HG03039 (cell line): ENCODE measurements around the gene GIMD1.
A peak's percentile ranks its signal among the peaks of the same experiment; 100 is the strongest.
"Not testable (repeated sequence)": the region's sequence is repeated elsewhere in the genome, so short reads cannot be mapped to it uniquely, and the experiment has no call there.

Source experiments
- ATAC-seq: cut with Tn5 transposase; IDR thresholded peaks from one replicate; pipeline ENCODE4 v1.9.1; 2021; ENCODE audit warnings: mild to moderate bottlenecking, moderate library complexity; ENCODE audit not compliant: unreplicated experiment

GIMD1 gene

DNA sequence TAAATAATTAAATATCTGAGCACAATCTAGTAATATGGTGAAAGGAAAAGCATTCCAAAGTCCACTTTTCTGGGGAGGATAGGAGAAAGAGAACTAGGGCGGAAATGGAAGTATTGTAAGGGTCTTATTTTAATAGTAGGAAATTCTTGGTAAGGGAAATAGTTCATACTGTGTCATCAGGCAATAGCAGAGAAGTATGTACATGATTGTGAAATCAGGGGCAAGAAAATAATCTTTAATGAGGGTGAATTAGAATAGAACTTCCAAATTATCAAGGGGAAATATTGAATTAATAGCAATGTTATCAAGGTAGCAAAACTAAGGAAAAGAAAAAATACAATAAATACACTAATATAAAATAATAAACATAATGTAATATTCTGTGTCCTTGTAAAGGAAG, 14.8 kb downstream of the GIMD1 start:
- ATAC-seq = no peak

DNA sequence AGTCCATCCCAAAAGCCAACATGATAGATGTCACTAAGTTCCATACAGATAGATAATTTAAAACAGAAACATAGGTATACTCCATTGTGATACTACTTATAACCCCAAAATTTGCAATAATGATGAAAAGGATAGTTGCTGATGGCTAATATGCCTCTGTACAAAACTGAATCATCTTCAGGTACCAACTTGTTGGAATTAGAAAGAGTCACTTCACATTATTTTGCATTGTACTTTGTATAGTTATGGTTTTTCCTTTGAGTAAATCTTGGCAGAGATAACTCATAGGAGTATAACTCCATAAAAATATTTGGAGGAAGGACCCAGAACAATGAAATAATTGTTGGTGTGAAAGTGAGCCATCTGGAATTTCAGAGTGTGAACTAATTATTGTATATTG, 17.6 kb downstream of the GIMD1 start:
- no peak for ATAC-seq

DNA sequence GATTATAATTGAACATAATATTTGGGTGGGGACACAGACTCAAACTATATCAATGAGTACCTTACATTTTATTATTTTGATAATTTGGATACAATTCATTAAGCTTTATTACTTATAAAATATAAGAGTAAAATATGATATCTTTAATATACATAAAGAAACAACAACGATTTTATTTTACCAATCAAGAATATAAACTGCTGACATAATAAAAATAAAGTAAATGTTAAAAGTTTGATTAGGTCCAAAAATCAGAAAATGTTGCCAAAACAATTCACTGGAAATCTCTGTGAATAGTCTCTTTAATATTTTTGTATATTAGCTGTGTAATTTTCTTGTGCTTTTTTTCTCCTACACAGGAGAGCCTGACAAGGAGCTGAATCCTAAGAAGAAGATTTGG, 21.4 kb downstream of the GIMD1 start:
- no peak for ATAC-seq

DNA sequence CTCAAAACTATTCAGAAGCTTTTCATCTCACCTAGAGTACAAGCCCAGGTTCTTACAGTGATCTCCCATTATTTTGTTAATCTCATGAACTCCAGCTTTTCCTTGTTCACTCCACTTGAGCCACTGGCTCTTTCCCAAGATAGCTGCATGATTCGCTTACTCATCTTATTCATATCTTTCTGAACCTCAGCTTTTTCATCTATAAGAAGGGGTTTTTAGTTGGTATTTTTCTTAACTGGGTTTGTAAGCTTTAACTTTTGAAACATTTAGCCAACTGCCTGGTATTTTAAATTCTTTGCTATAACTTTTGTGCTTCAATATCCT, 24.0 kb downstream of the GIMD1 start:
- no peak for ATAC-seq

DNA sequence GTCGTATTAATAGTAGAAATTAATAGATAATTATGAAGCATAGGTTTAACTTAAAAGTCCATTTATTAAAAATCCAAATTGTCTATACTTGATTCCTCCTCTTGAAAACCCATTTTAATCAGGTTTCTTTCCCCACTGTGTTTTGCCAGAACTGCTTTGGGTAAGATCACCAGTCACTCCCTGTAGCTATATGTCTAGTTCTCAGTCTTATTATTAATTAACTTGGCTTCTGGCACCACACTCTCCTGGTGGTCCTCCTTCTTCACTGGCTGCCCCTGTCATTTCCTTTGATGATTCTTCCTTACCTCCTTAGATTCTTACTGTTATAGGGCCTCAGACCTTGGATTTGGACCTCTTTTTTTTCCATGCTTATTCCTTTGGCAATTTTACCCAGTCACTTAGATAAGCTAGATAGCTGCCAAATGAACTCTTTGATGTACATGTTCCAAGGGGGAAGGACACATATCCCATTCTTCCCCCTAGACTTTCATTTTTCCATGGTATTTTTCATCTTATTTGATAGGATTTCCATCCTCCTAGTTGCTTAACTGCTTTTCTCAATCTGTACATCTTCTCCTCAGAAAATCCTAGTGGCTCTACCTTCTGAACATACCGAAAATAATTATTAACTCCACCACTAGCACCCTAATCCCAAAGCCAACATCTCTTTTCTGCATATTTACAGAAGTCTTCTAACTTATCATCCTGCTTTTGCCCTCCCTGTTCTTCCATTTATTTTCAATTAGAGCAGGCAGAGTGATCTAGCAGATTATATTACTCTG, 24.5 kb downstream of the GIMD1 start:
- no peak for ATAC-seq

DNA sequence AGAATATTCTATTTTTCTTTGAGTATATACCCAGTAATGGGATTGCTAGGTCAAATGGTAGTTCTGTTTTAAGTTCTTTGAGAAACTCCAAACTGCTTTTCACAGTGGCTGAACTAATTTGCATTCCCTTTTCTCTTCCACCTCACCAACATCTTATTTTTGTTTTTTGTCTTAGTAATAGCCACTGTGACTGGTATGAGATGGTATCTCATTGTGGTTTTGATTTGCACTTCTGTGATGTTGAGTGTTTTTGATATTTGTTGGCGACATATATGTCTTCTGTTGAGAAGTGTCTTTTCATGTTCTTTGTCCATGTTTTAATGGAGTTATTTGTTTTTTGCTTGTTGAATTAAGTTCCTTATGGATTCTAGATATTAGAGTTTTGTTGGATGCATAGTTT, 27.8 kb downstream of the GIMD1 start:
- ATAC-seq = no peak

DNA sequence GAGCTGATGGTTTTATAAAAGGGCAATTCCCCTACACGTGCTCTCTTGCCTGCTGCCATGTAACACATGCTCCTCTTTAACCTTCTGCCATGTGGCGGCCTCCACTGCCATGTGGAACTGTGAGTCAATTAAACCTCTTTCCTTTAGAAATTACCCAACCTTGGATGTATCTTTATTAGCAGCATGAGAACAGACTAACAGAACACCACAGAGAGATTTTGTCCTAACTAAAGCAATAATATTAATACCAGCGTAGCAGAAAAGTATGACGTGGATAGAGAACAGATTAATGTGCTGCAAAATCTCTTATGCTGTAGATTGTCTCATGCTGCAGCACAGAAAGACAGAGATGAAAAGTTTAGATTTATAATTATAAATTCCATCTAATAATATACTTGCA, 29.1 kb downstream of the GIMD1 start:
- ATAC-seq = no peak

DNA sequence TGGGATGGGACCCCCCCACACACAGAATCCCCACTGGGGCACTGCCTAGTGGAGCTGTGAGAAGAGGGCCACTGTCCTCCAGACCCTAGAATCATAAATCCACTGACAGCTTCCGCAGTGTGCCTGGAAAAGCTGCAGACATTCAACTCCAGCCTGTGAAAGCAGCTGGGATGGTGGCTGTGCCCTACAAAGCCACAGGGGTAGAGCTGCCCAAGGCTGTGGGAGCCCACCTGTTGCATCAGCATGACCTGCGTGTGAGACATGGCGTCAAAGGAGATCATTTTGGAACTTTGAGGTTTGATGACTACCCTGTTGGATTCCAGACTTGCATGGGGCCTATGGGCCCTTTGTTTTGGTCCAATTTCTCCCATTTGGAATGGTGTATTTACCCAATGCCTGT, 29.9 kb downstream of the GIMD1 start:
- ATAC-seq = no peak

DNA sequence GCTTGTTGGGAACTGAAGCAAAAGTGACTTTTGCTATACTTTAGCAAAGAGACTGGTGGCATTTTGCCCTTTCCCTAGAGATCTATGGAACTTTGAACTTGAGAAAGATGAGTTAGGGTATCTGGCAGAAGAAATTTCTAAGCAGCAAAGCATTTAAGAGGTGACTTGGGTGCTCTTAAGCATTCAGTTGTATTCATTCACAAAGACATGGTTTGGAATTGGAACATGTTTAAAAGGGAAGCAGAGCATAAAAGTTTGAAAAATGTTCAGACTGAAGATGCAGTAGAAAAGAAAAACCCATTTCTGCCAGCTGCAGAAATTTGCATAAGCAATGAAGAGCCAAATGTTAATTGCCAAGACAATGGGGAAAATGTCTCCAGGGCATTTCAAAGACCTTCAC, 30.7 kb downstream of the GIMD1 start:
- no peak for ATAC-seq

DNA sequence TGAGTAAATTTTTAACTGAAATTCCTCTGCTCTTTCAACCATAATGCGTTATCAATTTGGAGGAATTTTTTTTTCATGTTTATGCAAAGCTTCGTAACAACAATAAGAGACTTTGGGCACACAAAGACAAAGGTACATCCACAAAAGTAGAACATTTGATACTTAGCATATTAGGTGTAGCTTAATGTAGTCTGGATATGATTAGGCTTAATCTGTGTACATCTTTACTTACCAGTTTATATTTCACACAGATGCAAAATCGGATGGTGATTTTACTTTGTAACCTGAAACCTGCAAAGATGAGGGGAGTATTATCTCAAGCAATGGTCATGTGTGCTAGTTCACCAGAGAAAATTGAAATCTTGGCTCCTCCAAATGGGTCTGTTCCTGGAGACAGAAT, 32.0 kb downstream of the GIMD1 start:
- no peak for ATAC-seq

DNA sequence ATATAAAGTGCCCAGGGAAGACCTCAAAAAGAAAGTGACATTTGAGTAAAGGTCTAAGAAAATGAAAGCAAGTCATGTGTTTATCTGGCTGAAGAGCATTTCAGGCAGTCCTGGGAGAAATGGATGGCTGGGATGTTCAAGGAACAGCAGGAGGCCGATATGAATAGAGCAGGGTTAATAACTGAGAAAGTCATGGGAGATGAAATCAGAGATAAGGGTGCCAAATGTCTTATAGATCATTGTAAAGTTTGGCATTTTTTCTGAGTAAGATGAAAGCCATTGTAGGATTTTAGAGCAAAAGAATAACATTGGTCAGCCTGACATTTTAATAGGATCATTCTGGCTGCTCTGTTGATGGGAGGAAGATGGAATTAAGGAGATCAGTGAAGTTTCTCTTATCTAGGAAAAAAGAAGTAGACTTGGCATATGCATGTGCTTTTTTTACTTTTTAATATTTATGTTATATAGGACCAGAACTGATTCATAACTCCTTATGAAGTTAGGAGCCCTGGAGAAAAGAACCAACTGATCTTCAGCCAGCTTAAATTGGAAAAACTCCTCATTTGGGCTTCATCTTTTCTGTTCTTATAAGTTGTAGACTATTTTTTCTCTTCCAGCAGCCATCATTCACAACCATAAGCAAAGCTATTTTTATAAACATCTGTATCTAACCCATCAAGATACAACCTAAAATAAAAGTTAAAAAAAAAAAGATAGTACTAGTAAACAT, 33.7 kb downstream of the GIMD1 start:
- no peak for ATAC-seq

DNA sequence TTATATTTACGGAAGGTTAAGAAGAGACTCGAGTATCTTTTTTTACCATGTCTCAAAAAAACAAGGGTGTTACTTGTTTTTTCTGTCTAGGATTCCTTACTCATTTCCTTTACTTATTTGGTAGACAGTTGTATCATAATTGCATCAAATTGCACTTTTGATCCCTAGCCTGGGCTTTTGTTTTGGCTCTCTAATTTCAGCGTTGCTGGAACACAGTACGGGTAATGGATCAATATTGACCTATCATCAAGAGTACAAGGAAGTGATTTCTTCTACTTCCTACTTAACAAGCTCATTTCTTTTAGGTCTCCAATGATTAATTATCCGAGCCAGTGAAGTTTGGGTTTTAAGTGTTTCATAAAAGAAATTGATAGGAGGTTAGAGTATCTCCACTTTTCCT, 35.4 kb downstream of the GIMD1 start:
- no peak for ATAC-seq

DNA sequence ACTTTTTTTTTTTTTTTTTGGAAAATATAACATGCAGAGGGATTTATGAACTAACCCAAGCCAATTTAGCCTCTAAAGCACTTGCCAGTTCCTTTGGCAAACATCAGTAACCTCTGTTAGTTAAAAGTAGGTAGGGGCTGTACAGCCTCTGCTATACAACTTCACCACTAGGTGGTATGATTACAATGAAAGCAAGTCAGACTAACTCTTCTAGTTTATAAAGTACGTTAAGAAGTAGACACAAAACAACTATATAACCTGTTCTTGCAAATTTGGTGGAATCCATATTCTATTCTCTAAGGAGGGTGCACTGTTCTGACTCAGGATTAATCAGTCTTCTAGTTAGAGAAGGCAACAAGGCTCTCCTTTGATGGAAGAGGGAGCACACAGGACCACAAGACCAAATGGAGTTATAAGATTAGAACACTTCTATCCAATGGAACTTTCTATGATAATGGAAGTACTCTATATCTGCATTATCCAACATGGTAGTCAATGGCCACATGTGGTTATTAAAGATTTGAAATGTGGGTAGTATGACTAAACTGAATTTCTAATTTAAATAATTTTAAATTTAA, 39.4 kb downstream of the GIMD1 start:
- ATAC-seq = peak; percentile 77

DNA sequence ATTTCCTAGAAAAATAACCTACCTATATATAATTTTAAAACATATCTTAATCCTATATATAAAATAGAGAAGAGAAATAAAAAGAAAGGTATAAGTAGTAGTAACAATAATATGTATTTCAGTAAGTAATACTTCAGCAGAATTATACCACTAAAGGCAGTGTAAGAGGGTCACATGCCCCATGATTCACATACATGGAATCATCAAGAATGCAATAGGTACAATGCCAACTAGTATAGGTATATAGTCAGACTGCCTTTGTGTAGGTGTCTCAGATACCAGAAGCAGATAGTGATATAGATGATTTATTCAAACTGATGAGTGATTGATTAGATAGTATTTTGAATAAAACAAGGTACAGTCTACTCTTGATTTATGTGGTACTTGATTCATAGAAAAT, 42.8 kb downstream of the GIMD1 start:
- ATAC-seq = no peak

DNA sequence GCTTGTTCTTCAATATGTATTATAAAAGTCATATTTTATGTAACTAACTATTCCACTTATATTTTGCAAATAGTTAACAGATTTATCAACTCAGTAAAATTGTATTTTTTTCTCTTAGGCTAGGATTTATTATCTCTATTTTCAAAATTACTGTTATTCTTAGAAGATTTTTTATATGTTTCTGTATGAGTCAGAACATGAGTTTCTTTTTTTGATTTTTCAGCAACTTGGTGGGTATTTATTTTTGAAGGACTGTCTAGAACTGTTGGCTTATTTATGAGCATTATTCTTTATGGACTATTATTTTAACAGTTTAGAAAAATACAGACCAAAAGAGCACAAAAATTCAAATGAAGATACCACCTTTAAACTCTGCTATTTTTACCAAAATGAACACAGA, 45.5 kb downstream of the GIMD1 start:
- no peak for ATAC-seq

DNA sequence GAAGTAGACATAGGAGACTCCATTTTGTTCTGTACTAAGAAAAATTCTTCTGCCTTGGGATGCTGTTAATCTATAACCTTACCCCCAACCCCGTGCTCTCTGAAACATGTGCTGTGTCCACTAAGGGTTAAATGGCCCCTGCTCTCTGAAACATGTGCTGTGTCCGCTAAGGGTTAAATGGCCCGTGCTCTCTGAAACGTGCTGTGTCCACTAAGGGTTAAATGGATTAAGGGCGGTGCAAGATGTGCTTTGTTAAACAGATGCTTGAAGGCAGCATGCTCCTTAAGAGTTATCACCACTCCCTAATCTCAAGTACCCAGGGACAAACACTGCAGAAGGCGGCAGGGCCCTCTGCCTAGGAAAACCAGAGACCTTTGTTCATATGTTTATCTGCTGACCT, 46.8 kb downstream of the GIMD1 start:
- ATAC-seq = not testable (repeated sequence)

DNA sequence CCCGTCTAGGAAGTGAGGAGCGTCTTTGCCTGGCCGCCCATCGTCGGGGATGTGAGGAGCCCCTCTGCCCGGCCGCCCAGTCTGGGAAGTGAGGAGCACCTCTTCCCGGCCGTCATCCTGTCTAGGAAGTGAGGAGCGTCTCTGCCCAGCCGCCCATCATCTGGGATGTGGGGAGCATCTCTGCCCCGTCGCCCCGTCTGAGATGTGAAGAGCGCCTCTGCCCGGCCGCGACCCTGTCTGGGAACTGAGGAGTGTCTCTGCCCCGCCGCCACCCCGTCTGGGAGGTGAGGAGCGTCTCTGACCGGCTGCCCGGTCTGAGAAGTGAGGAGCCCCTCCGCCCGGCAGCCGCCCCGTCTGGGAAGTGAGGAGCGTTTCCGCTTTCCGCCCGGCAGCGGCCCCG, 47.4 kb downstream of the GIMD1 start:
- ATAC-seq = not testable (repeated sequence)

DNA sequence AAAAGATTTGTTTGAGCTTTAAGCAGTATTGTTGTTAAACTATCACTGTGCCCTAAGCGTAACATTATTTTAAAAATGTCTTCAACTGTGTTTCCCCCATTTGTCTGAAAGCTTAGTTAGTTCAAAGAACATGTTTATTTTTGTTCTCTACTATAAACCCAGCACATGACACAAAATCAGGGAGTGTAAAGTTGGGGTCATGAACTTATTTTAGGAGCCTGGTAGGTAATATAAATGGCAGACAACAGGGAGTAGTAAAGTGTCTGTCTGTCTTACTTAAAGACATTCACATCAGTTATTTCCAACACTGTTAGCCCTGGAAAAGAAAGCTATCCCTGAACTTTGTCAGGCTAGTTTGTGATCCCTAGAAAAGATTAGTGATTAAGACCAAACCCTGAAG, 48.3 kb downstream of the GIMD1 start:
- no peak for ATAC-seq

DNA sequence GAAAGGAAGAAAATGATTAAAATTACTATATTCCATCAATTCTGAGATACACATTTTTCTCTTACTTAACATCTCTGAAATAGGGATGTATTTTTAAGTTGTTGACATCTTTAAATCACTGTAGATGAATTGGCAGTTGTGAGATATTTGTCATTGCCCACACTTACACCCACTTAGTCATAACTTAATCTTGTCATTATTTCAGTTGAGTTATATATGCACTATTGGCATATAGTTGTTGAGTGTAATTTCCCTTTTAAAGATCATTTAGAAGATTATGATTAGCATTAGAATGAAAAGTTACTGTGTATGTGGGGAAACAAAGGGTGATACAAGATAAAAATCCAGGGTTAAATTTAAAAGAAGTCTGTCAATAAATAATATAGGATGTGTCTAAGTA, 50.1 kb downstream of the GIMD1 start:
- ATAC-seq = no peak

DNA sequence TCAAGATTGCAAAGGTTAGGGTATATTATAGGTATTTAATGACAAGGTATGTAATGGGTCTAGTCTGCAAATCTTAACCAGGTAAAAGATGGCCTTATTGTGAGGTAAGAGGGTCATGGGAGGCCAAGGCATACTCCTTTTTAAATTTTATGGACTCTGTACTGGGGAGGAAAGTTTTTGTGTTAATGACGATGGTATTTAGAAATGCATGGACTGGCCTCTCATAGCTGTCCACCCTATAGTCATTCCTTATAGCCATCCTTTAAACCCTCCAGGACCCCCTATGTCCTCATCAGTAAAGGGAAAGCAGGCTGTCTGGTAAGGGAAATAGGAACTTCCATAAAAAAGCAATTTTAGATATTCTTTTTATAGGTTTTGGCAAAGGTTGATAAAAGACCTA, 50.8 kb downstream of the GIMD1 start:
- ATAC-seq = no peak

DNA sequence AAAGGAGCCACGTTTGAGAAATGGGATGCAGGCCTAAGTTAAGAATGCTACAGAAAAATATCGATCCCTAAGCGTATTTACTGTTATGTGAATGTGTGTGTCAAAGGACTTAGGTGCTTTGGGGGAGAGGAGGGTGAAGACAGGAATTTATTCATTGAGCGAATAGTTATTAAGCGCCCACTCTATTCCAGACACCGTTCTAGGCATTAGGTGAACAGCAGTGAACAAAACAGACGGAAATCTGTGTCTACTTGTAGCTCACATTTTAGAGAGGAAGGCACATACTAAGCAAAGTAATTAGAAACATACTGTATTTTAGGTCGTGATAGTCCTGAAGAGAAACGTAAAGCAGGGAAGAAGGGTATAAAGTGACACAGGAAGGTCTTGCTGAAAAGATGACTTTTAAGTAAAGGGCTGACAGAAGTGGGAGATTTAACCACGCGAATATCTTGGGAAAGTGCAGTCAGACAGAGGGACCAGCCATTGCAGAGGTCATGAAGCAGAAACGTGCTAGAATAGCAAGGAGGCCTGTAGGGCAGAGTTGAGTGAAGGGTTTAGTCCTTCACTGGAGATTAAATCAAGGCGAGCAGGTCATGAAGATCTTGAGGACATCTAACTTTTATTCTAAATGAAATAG, 51.7 kb downstream of the GIMD1 start:
- no peak for ATAC-seq
